Keratinocyte (primary cell): ENCODE data around the gene SFRP2. TPM values are rescaled to one million over a fixed set of nuclear protein-coding genes. Genes with fewer than 3 reads are reported as not detected.

ENCODE experiments used
- DNase-seq: peaks from one replicate; pipeline ENCODE4 v3.0.0-alpha.2; 2011; ENCODE audit warnings: low read depth, missing footprints, low spot score
- FAIRE-seq: peaks from 2 replicates; lab custom pipeline; 2011; peaks lifted over from hg19 to GRCh38; lab: Jason Lieb, UNC
- H2AFZ ChIP-seq: 2 replicates; pipeline ENCODE4 v1.6.0; 2012; ENCODE audit warnings: low read length, control low read depth, inconsistent platforms; ENCODE audit not compliant: control insufficient read depth
- H3K27ac ChIP-seq: 2 replicates; pipeline ENCODE4 v1.5.1; 2011; ENCODE audit warnings: low read length; ENCODE audit not compliant: control insufficient read depth, insufficient read depth
- H3K27me3 ChIP-seq: 3 replicates; pipeline ENCODE4 v1.6.0; 2011; ENCODE audit warnings: low read length; ENCODE audit not compliant: control insufficient read depth, insufficient read depth; ENCODE audit errors: extremely low read depth
- H3K36me3 ChIP-seq, 2 experiments: 2 replicates in 1 of 2; 3 replicates in 1 of 2; pipeline ENCODE4 v1.5.1; 2011; ENCODE audit warnings: low read length in 2 of 2, mild to moderate bottlenecking in 1 of 2; ENCODE audit not compliant: control insufficient read depth in 2 of 2, insufficient read depth in 2 of 2; ENCODE audit errors: extremely low read depth in 1 of 2
- H3K4me1 ChIP-seq: 3 replicates; pipeline ENCODE4 v1.5.1; 2011; ENCODE audit warnings: low read length; ENCODE audit not compliant: control insufficient read depth, insufficient read depth; ENCODE audit errors: extremely low read depth
- H3K4me2 ChIP-seq: 3 replicates; pipeline ENCODE4 v1.6.0; 2011; ENCODE audit warnings: low read depth, low read length; ENCODE audit not compliant: control insufficient read depth, insufficient read depth; ENCODE audit errors: extremely low read depth
- H3K4me3 ChIP-seq, 3 experiments: fragments of 200-600 bp in 1 of 3; sonication (generic) in 1 of 3; 2 replicates in 2 of 3; 3 replicates in 1 of 3; pipeline ENCODE4 v1.5.1; 2011 to 2016; ENCODE audit warnings: low read length in 3 of 3, mild to moderate bottlenecking in 3 of 3, control low read depth in 2 of 3, inconsistent platforms in 1 of 3, low read depth in 1 of 3, mixed read lengths in 1 of 3, mixed run types in 1 of 3, moderate library complexity in 1 of 3; ENCODE audit not compliant: control insufficient read depth in 2 of 3, insufficient read depth in 2 of 3; ENCODE audit errors: extremely low read depth in 1 of 3
- H3K79me2 ChIP-seq: 2 replicates; pipeline ENCODE4 v1.6.0; 2012; ENCODE audit warnings: low read length; ENCODE audit not compliant: control insufficient read depth, insufficient read depth
- H3K9ac ChIP-seq: 3 replicates; pipeline ENCODE4 v1.6.0; 2011; ENCODE audit warnings: low read length; ENCODE audit not compliant: control insufficient read depth, insufficient read depth; ENCODE audit errors: extremely low read depth
- H3K9me1 ChIP-seq: 3 replicates; pipeline ENCODE4 v1.6.0; 2011; ENCODE audit warnings: low read length; ENCODE audit not compliant: control insufficient read depth, insufficient read depth; ENCODE audit errors: extremely low read depth
- H3K9me3 ChIP-seq: 2 replicates; pipeline ENCODE4 v1.5.1; 2012; ENCODE audit warnings: low read depth, low read length; ENCODE audit not compliant: control insufficient read depth
- H4K20me1 ChIP-seq: 3 replicates; pipeline ENCODE4 v1.6.0; 2011; ENCODE audit warnings: low read length; ENCODE audit not compliant: control insufficient read depth, insufficient read depth; ENCODE audit errors: extremely low read depth
- CTCF ChIP-seq, 3 experiments: IDR thresholded peaks in 1 of 3; conservative IDR thresholded peaks in 1 of 3; optimal IDR thresholded peaks in 1 of 3; 2 replicates in 2 of 3; 3 replicates in 1 of 3; pipeline versions ENCODE3 to v1.5.1; 2011; ENCODE audit warnings: low read length in 3 of 3, mild to moderate bottlenecking in 3 of 3, moderate library complexity in 2 of 3, control low read depth in 1 of 3, inconsistent platforms in 1 of 3; ENCODE audit not compliant: insufficient read depth in 2 of 3; ENCODE audit errors: extremely low read depth in 1 of 3
- EZH2 ChIP-seq: IDR thresholded peaks from one replicate; pipeline ENCODE4 v1.6.1; 2012; ENCODE audit warnings: inconsistent platforms, mild to moderate bottlenecking, low read length, moderate library complexity
- dilution Hi-C: fragments of 300-500 bp; cut with MboI; formaldehyde crosslinking; loops from one replicate; pipeline ENCODE4 v1.7.0; 2020; ENCODE audit warnings: low sequenced_read_pairs; ENCODE audit not compliant: extremely low pct_ligation_motif_present
- polyA plus RNA-seq, 5 experiments: library from polyadenylated mRNA; depleted of rRNA in 3 of 5; stranded (reverse) in 3 of 5; stranded (forward) in 1 of 5; unstranded in 1 of 5; fragments of >200 nt; gene quantifications; 1 replicate in 1 of 5; 2 replicates in 3 of 5; 3 replicates in 1 of 5; pipeline versions ENCODE4 v1.2.1 to v1.2.3, GENCODE V29; 2011 to 2012; ENCODE audit warnings: missing spikeins in 2 of 5, low read depth in 1 of 5, low replicate concordance in 1 of 5

Gene SFRP2
- polyA plus RNA-seq, 1 donor (not counting 4 experiments of a cell fraction or from before 2014, with no cell fraction given): not detected

- Histone ChIP-seq H3K9me3 (no peaks in the 10 kb centered on the region), H3K27ac (no peak overlapping the region), H3K79me2 (no peaks in the 10 kb centered on the region), H3K27me3 (peaks cover 70% of the 10 kb centered on the region), H2AFZ (no peak overlapping the region), H3K4me2 (no peak overlapping the region), H3K4me3 (no peak overlapping the region), H3K9me1 (no peaks in the 10 kb centered on the region), H3K36me3 (no peaks in the 10 kb centered on the region), H3K9ac (no peak overlapping the region), H3K4me1 (peaks cover 12% of the 10 kb centered on the region), H4K20me1 (peaks cover 2% of the 10 kb centered on the region)
- TF ChIP-seq EZH2 (peak; percentile 21), CTCF (optimal IDR thresholded peaks at IDR 0.05 in 1 of 3, IDR thresholded peaks at IDR 0.05 in 1 of 3, conservative IDR thresholded peaks at IDR 0.05 in 1 of 3; ENCODE audit: extremely low read depth in 1 of 3, insufficient read depth in 2 of 3, low read length in 3 of 3) (no peak)
- dilution Hi-C loops: no loop called here
- FAIRE-seq: no peak
- DNase-seq: no peak
Measured at GRCh38 chr4:153789741-153790499, 1.0 kb upstream of the SFRP2 start.

- no peak overlapping the region for H3K4me2 ChIP-seq
Measured at GRCh38 chr4:153788051-153788412, 851 bp downstream of the SFRP2 start.

More at GRCh38 chr4:153788051-153788412, 851 bp downstream of the SFRP2 start:
- Histone ChIP-seq H3K9me1 (no peaks in the 10 kb centered on the region), H3K4me3 (no peak overlapping the region), H2AFZ (no peak overlapping the region), H3K9me3 (no peaks in the 10 kb centered on the region), H4K20me1 (peaks cover 2% of the 10 kb centered on the region), H3K27me3 (peaks cover 67% of the 10 kb centered on the region), H3K4me1 (peaks cover 12% of the 10 kb centered on the region), H3K79me2 (no peaks in the 10 kb centered on the region), H3K27ac (no peak overlapping the region), H3K36me3 (no peaks in the 10 kb centered on the region), H3K9ac (no peak overlapping the region)
- DNase-seq: no peak
- dilution Hi-C loops: no loop called here
- FAIRE-seq: no peak
- TF ChIP-seq EZH2 (no peak), CTCF (optimal IDR thresholded peaks at IDR 0.05 in 1 of 3, IDR thresholded peaks at IDR 0.05 in 1 of 3, conservative IDR thresholded peaks at IDR 0.05 in 1 of 3; ENCODE audit: extremely low read depth in 1 of 3, insufficient read depth in 2 of 3, low read length in 3 of 3) (no peak)
